ENCODE measurements around the gene ZNF778. TPM values are rescaled to one million over a fixed set of nuclear protein-coding genes. Genes with fewer than 3 reads are reported as not detected.
A peak's percentile ranks its signal among the peaks of the same experiment; 100 is the strongest.

The ZNF778 gene
- total RNA-seq, 1 donor from 2014 or later, result 10.3 TPM

DNA sequence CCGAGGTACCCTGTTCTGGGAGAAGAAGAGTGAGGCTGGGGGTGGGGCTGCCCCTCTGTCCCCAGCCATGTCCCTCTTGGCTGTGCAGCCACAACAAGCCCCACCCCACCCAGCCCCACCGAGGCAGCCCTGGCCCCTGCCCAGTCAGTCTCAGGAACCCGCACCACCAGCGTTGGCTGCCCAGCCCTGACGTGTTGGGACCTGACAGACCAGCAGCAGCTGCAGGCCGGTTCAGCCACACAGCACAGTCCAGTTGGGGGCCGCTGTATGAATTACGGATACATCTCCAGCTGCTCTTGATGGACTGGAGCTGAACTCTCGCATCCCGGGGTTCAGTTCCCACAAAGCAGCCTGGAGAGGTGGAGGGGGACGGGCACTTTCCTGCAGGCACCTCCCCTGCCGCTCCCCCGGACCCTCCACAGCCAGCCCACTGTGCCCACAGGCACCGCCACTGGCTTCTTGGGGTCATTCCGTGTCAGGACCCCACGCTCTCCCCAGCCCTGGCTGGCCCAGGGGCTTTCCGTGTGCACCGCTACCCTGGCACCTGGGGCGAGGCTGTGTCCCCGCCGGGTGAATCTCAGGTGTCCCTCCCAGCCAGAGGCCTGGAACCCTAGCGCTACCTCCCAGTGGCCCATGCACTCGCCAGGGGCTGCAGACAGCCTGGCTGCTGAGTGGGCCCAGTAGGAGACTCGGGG, 38.9 kb upstream of the ZNF778 start:
- peaks cover 4% of the 10 kb centered on the region for H3K27me3 ChIP-seq (ENCODE audit: control insufficient read depth, insufficient read depth, low read length)
- FAIRE-seq, result no peak

DNA sequence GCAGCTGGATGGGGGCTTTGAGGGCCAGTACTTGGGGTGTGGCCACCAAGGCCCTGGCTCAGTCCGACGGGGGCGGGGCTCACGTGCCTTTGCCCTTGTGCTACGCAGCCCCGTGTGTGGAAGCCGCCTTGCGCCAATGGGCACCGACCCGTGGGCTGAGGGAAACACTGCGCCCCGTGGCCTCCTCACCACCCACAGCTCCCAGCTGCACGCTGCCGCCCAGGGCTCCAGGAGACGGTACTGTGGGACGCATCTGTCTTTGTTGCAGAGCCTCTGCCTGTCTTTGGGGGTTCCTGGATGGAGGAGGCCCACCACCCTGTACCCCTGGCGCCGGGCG, 38.4 kb upstream of the ZNF778 start:
- TF ChIP-seq, protein P1, sequence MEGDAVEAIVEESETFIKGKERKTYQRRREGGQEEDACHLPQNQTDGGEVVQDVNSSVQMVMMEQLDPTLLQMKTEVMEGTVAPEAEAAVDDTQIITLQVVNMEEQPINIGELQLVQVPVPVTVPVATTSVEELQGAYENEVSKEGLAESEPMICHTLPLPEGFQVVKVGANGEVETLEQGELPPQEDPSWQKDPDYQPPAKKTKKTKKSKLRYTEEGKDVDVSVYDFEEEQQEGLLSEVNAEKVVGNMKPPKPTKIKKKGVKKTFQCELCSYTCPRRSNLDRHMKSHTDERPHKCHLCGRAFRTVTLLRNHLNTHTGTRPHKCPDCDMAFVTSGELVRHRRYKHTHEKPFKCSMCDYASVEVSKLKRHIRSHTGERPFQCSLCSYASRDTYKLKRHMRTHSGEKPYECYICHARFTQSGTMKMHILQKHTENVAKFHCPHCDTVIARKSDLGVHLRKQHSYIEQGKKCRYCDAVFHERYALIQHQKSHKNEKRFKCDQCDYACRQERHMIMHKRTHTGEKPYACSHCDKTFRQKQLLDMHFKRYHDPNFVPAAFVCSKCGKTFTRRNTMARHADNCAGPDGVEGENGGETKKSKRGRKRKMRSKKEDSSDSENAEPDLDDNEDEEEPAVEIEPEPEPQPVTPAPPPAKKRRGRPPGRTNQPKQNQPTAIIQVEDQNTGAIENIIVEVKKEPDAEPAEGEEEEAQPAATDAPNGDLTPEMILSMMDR (IDR thresholded peaks at IDR 0.05; ENCODE audit: insufficient read depth, low read length, severe bottlenecking), result no peak
- H3K4me3 ChIP-seq (ENCODE audit: low read depth, low read length), result no peak overlapping the region
- no peaks in the 10 kb centered on the region for H3K36me3 ChIP-seq (ENCODE audit: control insufficient read depth, insufficient read depth, low read length)
- DNase-seq (ENCODE audit: low read depth) (no peak), FAIRE-seq (no peak)
- peaks cover 5% of the 10 kb centered on the region for H3K27me3 ChIP-seq (ENCODE audit: control insufficient read depth, insufficient read depth, low read length)

More for the DNA sequence above, 38.9 kb upstream of the ZNF778 start:
- peak; percentile 31 for DNase-seq (ENCODE audit: low read depth)
- Histone ChIP-seq H3K4me3 (ENCODE audit: low read depth, low read length) (no peak overlapping the region), H3K36me3 (ENCODE audit: control insufficient read depth, insufficient read depth, low read length) (no peaks in the 10 kb centered on the region)
- TF ChIP-seq, protein P1 (IDR thresholded peaks at IDR 0.05; ENCODE audit: insufficient read depth, low read length, severe bottlenecking), result no peak

DNA sequence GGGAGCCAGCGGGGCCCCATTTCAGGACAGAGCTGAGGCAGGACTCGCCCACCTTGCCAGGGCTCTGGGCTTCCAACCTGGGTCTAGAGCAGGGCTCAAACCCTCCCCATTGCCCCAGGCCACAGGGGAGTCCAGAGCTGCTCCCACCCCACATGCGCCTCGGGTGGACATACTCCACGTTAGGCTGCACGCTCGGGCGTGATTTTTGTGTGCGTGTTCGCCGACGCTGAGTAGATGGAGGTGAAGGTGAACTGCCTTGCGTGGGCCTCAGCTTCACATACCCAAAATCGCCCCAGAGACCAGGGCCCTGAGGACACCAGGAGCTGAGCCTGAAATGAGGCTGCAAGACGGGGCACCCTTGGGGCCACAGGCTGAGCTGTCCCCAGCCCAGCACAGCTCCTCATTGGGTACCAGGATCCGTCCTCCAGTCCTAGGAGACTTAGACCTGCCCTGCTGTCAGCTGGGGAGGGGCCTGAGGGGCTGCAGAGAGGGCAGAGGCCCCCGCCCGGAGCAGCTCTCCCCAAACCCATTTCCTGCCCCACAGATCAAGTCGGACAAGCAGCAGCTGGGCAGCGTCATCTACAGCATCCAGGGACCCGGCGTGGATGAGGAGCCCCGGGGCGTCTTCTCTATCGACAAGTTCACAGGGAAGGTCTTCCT, 37.7 kb upstream of the ZNF778 start:
- H3K4me3 ChIP-seq (ENCODE audit: low read depth, low read length), result no peak overlapping the region
- TF ChIP-seq, protein P1 (IDR thresholded peaks at IDR 0.05; ENCODE audit: insufficient read depth, low read length, severe bottlenecking), result no peak
- H3K36me3 ChIP-seq (ENCODE audit: control insufficient read depth, insufficient read depth, low read length), result no peaks in the 10 kb centered on the region
- no peak for FAIRE-seq
- H3K27me3 ChIP-seq (ENCODE audit: control insufficient read depth, insufficient read depth, low read length), result peaks cover 2% of the 10 kb centered on the region
- no peak for DNase-seq (ENCODE audit: low read depth)

DNA sequence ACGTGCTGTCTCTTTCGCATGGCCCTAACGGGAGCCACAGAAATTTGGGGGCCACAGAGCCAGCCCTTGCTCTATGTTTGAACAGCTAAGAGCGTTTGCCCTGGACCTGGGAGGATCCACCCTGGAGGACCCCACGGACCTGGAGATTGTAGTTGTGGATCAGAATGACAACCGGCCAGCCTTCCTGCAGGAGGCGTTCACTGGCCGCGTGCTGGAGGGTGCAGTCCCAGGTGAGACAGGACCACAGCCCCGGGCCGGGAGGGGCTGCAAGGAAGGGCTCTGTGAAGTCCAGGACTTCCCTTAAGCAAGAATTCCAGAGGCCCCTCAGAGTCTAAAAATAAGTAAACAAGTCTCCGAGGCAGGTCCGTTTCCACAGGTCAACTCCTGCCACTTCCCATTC, 34.0 kb upstream of the ZNF778 start:
- Histone ChIP-seq H3K27me3 (ENCODE audit: control insufficient read depth, insufficient read depth, low read length) (peaks cover 2% of the 10 kb centered on the region), H3K36me3 (ENCODE audit: control insufficient read depth, insufficient read depth, low read length) (no peaks in the 10 kb centered on the region), H3K4me3 (ENCODE audit: low read depth, low read length) (no peak overlapping the region)
- DNase-seq (ENCODE audit: low read depth), result no peak
- TF ChIP-seq, protein P1 (IDR thresholded peaks at IDR 0.05; ENCODE audit: insufficient read depth, low read length, severe bottlenecking), result no peak
- no peak for FAIRE-seq

DNA sequence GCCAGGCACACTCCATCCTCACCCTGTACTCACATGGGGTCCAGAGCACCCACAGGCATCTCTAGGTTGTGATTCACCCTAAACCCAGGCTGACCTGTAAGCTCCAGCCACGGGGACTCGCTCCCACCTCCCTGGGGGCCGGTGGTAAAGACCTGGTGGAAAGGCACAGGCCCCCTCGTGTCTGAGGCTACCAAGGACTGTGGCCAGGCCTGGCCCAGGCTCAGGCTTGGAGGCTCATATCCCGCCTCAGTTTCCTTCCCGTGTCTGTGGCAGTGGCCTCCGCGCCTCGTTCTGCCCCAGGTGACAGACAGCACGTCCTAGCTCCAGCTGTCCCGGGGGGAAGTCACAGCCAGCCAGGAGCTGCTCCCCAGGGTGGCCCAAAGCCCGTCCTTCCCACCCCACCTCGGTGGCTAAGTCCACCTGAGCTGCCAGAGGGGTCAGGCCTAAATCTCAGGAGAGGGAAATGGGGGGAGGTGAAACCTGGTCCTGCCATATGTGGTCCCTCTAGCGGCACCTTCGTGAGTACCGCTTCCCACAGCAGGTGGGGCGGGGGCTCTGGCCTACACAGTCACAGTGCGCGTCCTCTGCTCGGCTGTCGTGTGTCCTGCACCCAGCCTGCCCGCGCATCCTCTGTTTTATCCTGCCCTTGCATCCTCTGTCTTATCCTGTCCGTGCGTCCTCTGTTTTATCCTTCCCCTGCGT, 33.4 kb upstream of the ZNF778 start:
- H3K27me3 ChIP-seq (ENCODE audit: control insufficient read depth, insufficient read depth, low read length), result peaks cover 2% of the 10 kb centered on the region
- H3K36me3 ChIP-seq (ENCODE audit: control insufficient read depth, insufficient read depth, low read length), result no peaks in the 10 kb centered on the region
- DNase-seq (ENCODE audit: low read depth) (no peak), FAIRE-seq (no peak)
- TF ChIP-seq, protein P1 (IDR thresholded peaks at IDR 0.05; ENCODE audit: insufficient read depth, low read length, severe bottlenecking), result no peak
- no peak overlapping the region for H3K4me3 ChIP-seq (ENCODE audit: low read depth, low read length)

Data from bronchial epithelial cell (primary cell).